ENCODE results near the gene SEC24A. TPM values are rescaled to one million over a fixed set of nuclear protein-coding genes. Genes with fewer than 3 reads are reported as not detected.

Gene SEC24A
- total RNA-seq, 2 donors from 2014 or later: 29.9 to 45.4 TPM

DNA sequence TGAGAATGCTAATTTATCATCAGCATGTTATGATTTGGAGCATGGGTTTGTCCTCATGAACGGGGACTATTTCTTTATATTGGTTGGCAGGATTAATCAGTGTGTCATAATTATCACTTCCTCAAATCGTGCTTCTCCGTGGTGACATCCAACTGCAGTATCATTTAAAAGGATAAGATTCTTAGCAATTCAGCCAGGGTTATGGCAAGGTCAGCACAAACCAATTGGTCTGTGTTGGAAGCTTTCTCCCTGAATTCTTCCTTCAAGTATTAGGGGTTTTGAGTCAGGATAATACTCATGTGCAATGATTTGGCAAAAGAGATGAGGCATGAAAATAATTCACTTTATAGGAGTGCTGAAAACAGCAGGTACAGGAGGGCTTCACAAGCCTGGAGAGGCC lies 84.2 kb downstream of the SEC24A start:
- TF ChIP-seq, protein P1, sequence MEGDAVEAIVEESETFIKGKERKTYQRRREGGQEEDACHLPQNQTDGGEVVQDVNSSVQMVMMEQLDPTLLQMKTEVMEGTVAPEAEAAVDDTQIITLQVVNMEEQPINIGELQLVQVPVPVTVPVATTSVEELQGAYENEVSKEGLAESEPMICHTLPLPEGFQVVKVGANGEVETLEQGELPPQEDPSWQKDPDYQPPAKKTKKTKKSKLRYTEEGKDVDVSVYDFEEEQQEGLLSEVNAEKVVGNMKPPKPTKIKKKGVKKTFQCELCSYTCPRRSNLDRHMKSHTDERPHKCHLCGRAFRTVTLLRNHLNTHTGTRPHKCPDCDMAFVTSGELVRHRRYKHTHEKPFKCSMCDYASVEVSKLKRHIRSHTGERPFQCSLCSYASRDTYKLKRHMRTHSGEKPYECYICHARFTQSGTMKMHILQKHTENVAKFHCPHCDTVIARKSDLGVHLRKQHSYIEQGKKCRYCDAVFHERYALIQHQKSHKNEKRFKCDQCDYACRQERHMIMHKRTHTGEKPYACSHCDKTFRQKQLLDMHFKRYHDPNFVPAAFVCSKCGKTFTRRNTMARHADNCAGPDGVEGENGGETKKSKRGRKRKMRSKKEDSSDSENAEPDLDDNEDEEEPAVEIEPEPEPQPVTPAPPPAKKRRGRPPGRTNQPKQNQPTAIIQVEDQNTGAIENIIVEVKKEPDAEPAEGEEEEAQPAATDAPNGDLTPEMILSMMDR (IDR thresholded peaks at IDR 0.05): no peak
- H3K36me3 ChIP-seq: no peaks in the 10 kb centered on the region
- no peaks in the 10 kb centered on the region for H3K4me1 ChIP-seq
- no peak overlapping the region for H3K4me3 ChIP-seq
- no peak overlapping the region for H3K9ac ChIP-seq (ENCODE audit: low read depth in 2 of 2, low read length in 2 of 2)
- no peaks in the 10 kb centered on the region for H3K27me3 ChIP-seq
- no peaks in the 10 kb centered on the region for H3K9me3 ChIP-seq
- no peak overlapping the region for H3K27ac ChIP-seq
- intact Hi-C loops (cut with DNase I): no loop called here
- DNase-seq: no peak

GRCh38 chr5:134735243-134735642 lies 86.7 kb downstream of the SEC24A start:
- Histone ChIP-seq H3K9me3 (no peaks in the 10 kb centered on the region), H3K4me3 (no peak overlapping the region), H3K9ac (ENCODE audit: low read depth in 2 of 2, low read length in 2 of 2) (no peak overlapping the region), H3K36me3 (no peaks in the 10 kb centered on the region), H3K27me3 (no peaks in the 10 kb centered on the region), H3K4me1 (peaks cover 6% of the 10 kb centered on the region), H3K27ac (no peak overlapping the region)
- intact Hi-C loops (cut with DNase I): no loop called here
- TF ChIP-seq, protein P1 (IDR thresholded peaks at IDR 0.05): no peak
- DNase-seq: no peak

- no peaks in the 10 kb centered on the region for H3K27me3 ChIP-seq
- peaks cover 6% of the 10 kb centered on the region for H3K4me1 ChIP-seq
- no peak overlapping the region for H3K4me3 ChIP-seq
- DNase-seq: no peak
- no peaks in the 10 kb centered on the region for H3K9me3 ChIP-seq
- H3K9ac ChIP-seq (ENCODE audit: low read depth in 2 of 2, low read length in 2 of 2): no peak overlapping the region
- TF ChIP-seq, protein P1 (IDR thresholded peaks at IDR 0.05): no peak
- no peak overlapping the region for H3K27ac ChIP-seq
- no peaks in the 10 kb centered on the region for H3K36me3 ChIP-seq
- intact Hi-C loops (cut with DNase I): no loop called here
Observed at GRCh38 chr5:134736173-134736812, 87.7 kb downstream of the SEC24A start.

GRCh38 chr5:134738133-134738962 lies 89.8 kb downstream of the SEC24A start, which contains the start of gene CAMLG:
Gene CAMLG, plus strand, starts transcription at chr5:134738548. Its CDS starts 73 bp downstream, at chr5:134738621.
- peak within 1 kb of the TSS; percentile 90 to 96 for H3K9ac ChIP-seq (ENCODE audit: low read depth in 2 of 2, low read length in 2 of 2)
- TF ChIP-seq, protein P1 (IDR thresholded peaks at IDR 0.05): peak; percentile 49
- DNase-seq: peak; percentile 99
- H3K36me3 ChIP-seq: no peaks in the 10 kb centered on the region
- H3K9me3 ChIP-seq: no peaks in the 10 kb centered on the region
- no peaks in the 10 kb centered on the region for H3K27me3 ChIP-seq
- intact Hi-C loops (cut with DNase I): loop anchor here (2.0 kb wide), 1 partner anchor 164 kb away; no protein-coding TSS in a partner anchor
- H3K27ac ChIP-seq: peak within 1 kb of the TSS; percentile 80
- H3K4me1 ChIP-seq: peaks cover 6% of the 10 kb centered on the region
- peak within 1 kb of the TSS; percentile 87 for H3K4me3 ChIP-seq

DNA sequence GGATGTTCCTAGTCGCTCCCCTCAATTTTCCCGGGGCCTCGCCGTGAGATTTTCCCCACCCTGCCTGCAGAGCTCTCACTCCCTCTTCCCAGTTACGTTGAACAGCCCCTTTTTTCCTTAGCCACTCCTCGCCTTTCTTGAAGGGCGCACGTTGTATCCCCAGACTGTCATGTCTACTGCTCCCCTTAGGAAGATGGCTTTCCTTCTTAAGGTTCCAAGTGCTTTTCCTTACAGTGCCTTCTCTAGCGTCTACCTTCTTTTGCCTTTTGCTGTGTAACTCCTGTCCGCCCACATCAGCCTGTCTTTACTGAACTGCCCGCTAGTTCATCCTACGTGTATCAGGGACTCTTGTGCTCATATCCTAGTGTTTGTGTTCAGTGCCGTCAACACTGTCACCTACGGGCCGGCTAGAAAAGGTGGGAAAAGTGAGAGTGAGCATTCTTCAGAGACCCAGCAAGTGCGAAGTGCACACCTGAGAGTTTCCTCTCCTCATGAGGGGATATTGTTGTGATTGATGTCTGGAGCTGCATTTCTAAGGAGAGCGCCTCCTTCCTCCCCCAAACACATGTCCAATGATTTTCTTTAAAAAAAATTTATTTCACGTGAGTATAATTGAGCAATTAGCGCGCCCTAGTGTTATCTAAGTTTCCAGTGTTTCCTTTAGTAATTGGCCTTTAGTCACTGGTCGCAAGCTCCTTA lies 90.5 kb downstream of the SEC24A start:
- Histone ChIP-seq H3K27ac (peak overlapping the region; percentile 80), H3K27me3 (no peaks in the 10 kb centered on the region), H3K9ac (ENCODE audit: low read depth in 2 of 2, low read length in 2 of 2) (peak overlapping the region; percentile 90 to 96), H3K36me3 (no peaks in the 10 kb centered on the region), H3K4me1 (peaks cover 6% of the 10 kb centered on the region), H3K9me3 (no peaks in the 10 kb centered on the region), H3K4me3 (peak overlapping the region; percentile 87)
- TF ChIP-seq, protein P1 (IDR thresholded peaks at IDR 0.05): no peak
- intact Hi-C loops (cut with DNase I): loop anchor here (2.0 kb wide), 1 partner anchor 164 kb away; no protein-coding TSS in a partner anchor
- peak; percentile 34 for DNase-seq
